T-helper 2 cell treated with Interferon-gamma antibody and Interleukin-4, amounts not matched to agents 5 μg/mL and 100 μg/mL, for 36 hours (primary cell): ENCODE measurements around the gene POU6F2.
"Not testable (repeated sequence)": the region's sequence is repeated elsewhere in the genome, so short reads cannot be mapped to it uniquely, and the experiment has no call there.

ENCODE experiments used
- DNase-seq: peaks from one replicate; pipeline ENCODE4 v3.0.0; 2021; ENCODE audit warnings: low spot score
- H3K27ac Mint-ChIP-seq: one replicate; pipeline ENCODE4 v1.8.0; 2021; ENCODE audit warnings: mild to moderate bottlenecking, mixed read lengths
- H3K27me3 Mint-ChIP-seq: one replicate; pipeline ENCODE4 v1.8.0; 2021; ENCODE audit warnings: low read depth, mixed read lengths
- H3K36me3 Mint-ChIP-seq: one replicate; pipeline ENCODE4 v1.8.0; 2021; ENCODE audit warnings: low read depth, mixed read lengths
- H3K4me1 Mint-ChIP-seq: one replicate; pipeline ENCODE4 v1.8.0; 2021; ENCODE audit warnings: low read depth, mixed read lengths
- H3K4me3 Mint-ChIP-seq: one replicate; pipeline ENCODE4 v1.8.0; 2022; ENCODE audit warnings: mild to moderate bottlenecking, moderate library complexity, mixed read lengths
- H3K9me3 Mint-ChIP-seq: one replicate; pipeline ENCODE4 v1.8.0; 2021; ENCODE audit warnings: mixed read lengths

Gene POU6F2

GRCh38 chr7:39183796-39184195 lies 206.1 kb downstream of the POU6F2 start:
- no peak for DNase-seq
- Mint-ChIP-seq H3K9me3 (no peaks in the 10 kb centered on the region), H3K27ac (no peak overlapping the region), H3K4me1 (no peaks in the 10 kb centered on the region), H3K36me3 (no peaks in the 10 kb centered on the region), H3K27me3 (no peaks in the 10 kb centered on the region), H3K4me3 (no peak overlapping the region)

- DNase-seq = no peak
- Mint-ChIP-seq H3K4me3 (no peak overlapping the region), H3K9me3 (no peaks in the 10 kb centered on the region), H3K36me3 (no peaks in the 10 kb centered on the region), H3K27ac (no peak overlapping the region), H3K4me1 (no peaks in the 10 kb centered on the region), H3K27me3 (no peaks in the 10 kb centered on the region)
Observed at GRCh38 chr7:39184391-39184790, 206.7 kb downstream of the POU6F2 start.

GRCh38 chr7:39186131-39186530 lies 208.4 kb downstream of the POU6F2 start:
- no peak for DNase-seq
- Mint-ChIP-seq H3K4me1 (no peaks in the 10 kb centered on the region), H3K4me3 (no peak overlapping the region), H3K27ac (no peak overlapping the region), H3K9me3 (no peaks in the 10 kb centered on the region), H3K36me3 (no peaks in the 10 kb centered on the region), H3K27me3 (no peaks in the 10 kb centered on the region)

GRCh38 chr7:39186671-39187070 lies 209.0 kb downstream of the POU6F2 start:
- DNase-seq = no peak
- Mint-ChIP-seq H3K27me3 (no peaks in the 10 kb centered on the region), H3K27ac (no peak overlapping the region), H3K4me3 (no peak overlapping the region), H3K36me3 (no peaks in the 10 kb centered on the region), H3K9me3 (no peaks in the 10 kb centered on the region), H3K4me1 (no peaks in the 10 kb centered on the region)

- H3K27ac Mint-ChIP-seq = no peak overlapping the region
- H3K27me3 Mint-ChIP-seq = no peaks in the 10 kb centered on the region
- no peaks in the 10 kb centered on the region for H3K36me3 Mint-ChIP-seq
- no peaks in the 10 kb centered on the region for H3K4me1 Mint-ChIP-seq
- H3K9me3 Mint-ChIP-seq = no peaks in the 10 kb centered on the region
- no peak for DNase-seq
- H3K4me3 Mint-ChIP-seq = no peak overlapping the region
Observed at GRCh38 chr7:39187130-39187529, 209.4 kb downstream of the POU6F2 start.

GRCh38 chr7:39192476-39192875 lies 214.8 kb downstream of the POU6F2 start:
- Mint-ChIP-seq H3K27ac (no peak overlapping the region), H3K36me3 (no peaks in the 10 kb centered on the region), H3K4me1 (no peaks in the 10 kb centered on the region), H3K27me3 (no peaks in the 10 kb centered on the region), H3K9me3 (no peaks in the 10 kb centered on the region), H3K4me3 (no peak overlapping the region)
- DNase-seq = no peak

- H3K4me3 Mint-ChIP-seq, H3K9me3 Mint-ChIP-seq, H3K27me3 Mint-ChIP-seq, H3K27ac Mint-ChIP-seq, DNase-seq, H3K4me1 Mint-ChIP-seq, H3K36me3 Mint-ChIP-seq: not testable (repeated sequence)
Observed at GRCh38 chr7:39194388-39194787, 216.7 kb downstream of the POU6F2 start.

- Mint-ChIP-seq H3K9me3 (no peaks in the 10 kb centered on the region), H3K4me1 (no peaks in the 10 kb centered on the region), H3K36me3 (no peaks in the 10 kb centered on the region), H3K4me3 (no peak overlapping the region), H3K27ac (no peak overlapping the region), H3K27me3 (no peaks in the 10 kb centered on the region)
- no peak for DNase-seq
Observed at GRCh38 chr7:39195967-39196366, 218.3 kb downstream of the POU6F2 start.

- Mint-ChIP-seq H3K36me3 (no peaks in the 10 kb centered on the region), H3K9me3 (no peaks in the 10 kb centered on the region), H3K4me1 (no peaks in the 10 kb centered on the region), H3K27ac (no peak overlapping the region), H3K27me3 (no peaks in the 10 kb centered on the region), H3K4me3 (no peak overlapping the region)
- no peak for DNase-seq
Observed at GRCh38 chr7:39197831-39198230, 220.1 kb downstream of the POU6F2 start.

GRCh38 chr7:39198556-39198955 lies 220.8 kb downstream of the POU6F2 start:
- Mint-ChIP-seq H3K9me3 (no peaks in the 10 kb centered on the region), H3K4me1 (no peaks in the 10 kb centered on the region), H3K36me3 (no peaks in the 10 kb centered on the region), H3K27ac (no peak overlapping the region), H3K27me3 (no peaks in the 10 kb centered on the region), H3K4me3 (no peak overlapping the region)
- no peak for DNase-seq

- Mint-ChIP-seq H3K4me1 (no peaks in the 10 kb centered on the region), H3K4me3 (no peak overlapping the region), H3K9me3 (no peaks in the 10 kb centered on the region), H3K27ac (no peak overlapping the region), H3K36me3 (no peaks in the 10 kb centered on the region), H3K27me3 (no peaks in the 10 kb centered on the region)
- DNase-seq = no peak
Observed at GRCh38 chr7:39199006-39199405, 221.3 kb downstream of the POU6F2 start.

- no peak overlapping the region for H3K27ac Mint-ChIP-seq
- DNase-seq = no peak
- H3K9me3 Mint-ChIP-seq = no peaks in the 10 kb centered on the region
- H3K27me3 Mint-ChIP-seq = no peaks in the 10 kb centered on the region
- H3K36me3 Mint-ChIP-seq = no peaks in the 10 kb centered on the region
- no peak overlapping the region for H3K4me3 Mint-ChIP-seq
- H3K4me1 Mint-ChIP-seq = no peaks in the 10 kb centered on the region
Observed at GRCh38 chr7:39199951-39200350, 222.2 kb downstream of the POU6F2 start.

GRCh38 chr7:39202041-39202440 lies 224.3 kb downstream of the POU6F2 start:
- Mint-ChIP-seq H3K4me3 (no peak overlapping the region), H3K4me1 (no peaks in the 10 kb centered on the region), H3K27ac (no peak overlapping the region), H3K27me3 (no peaks in the 10 kb centered on the region), H3K9me3 (no peaks in the 10 kb centered on the region), H3K36me3 (no peaks in the 10 kb centered on the region)
- DNase-seq = no peak

- Mint-ChIP-seq H3K36me3 (no peaks in the 10 kb centered on the region), H3K27ac (no peak overlapping the region), H3K4me3 (no peak overlapping the region), H3K9me3 (no peaks in the 10 kb centered on the region), H3K4me1 (no peaks in the 10 kb centered on the region), H3K27me3 (no peaks in the 10 kb centered on the region)
- no peak for DNase-seq
Observed at GRCh38 chr7:39210362-39210761, 232.7 kb downstream of the POU6F2 start.

- H3K36me3 Mint-ChIP-seq = no peaks in the 10 kb centered on the region
- no peak overlapping the region for H3K27ac Mint-ChIP-seq
- DNase-seq = no peak
- no peaks in the 10 kb centered on the region for H3K27me3 Mint-ChIP-seq
- no peaks in the 10 kb centered on the region for H3K9me3 Mint-ChIP-seq
- no peaks in the 10 kb centered on the region for H3K4me1 Mint-ChIP-seq
- H3K4me3 Mint-ChIP-seq = no peak overlapping the region
Observed at GRCh38 chr7:39211581-39211980, 233.9 kb downstream of the POU6F2 start.
